HG03558 (cell line): Measurements from ENCODE around the gene SPINK1.
"Not testable (repeated sequence)": the region's sequence is repeated elsewhere in the genome, so short reads cannot be mapped to it uniquely, and the experiment has no call there.

Experiments
- ATAC-seq: cut with Tn5 transposase; IDR thresholded peaks from one replicate; pipeline ENCODE4 v1.9.1; 2021; ENCODE audit warnings: moderate number of reproducible peaks; ENCODE audit not compliant: unreplicated experiment; ENCODE audit errors: extremely low read depth

SPINK1 gene

GRCh38 chr5:147809830-147810666 lies 21.4 kb downstream of the SPINK1 start:
- no peak for ATAC-seq

GRCh38 chr5:147805030-147805454 lies 26.4 kb downstream of the SPINK1 start:
- peak; percentile 80 for ATAC-seq

- ATAC-seq, result no peak
Measured at GRCh38 chr5:147804334-147804733, 27.1 kb downstream of the SPINK1 start.

- no peak for ATAC-seq
Measured at GRCh38 chr5:147803926-147804325, 27.5 kb downstream of the SPINK1 start.

DNA sequence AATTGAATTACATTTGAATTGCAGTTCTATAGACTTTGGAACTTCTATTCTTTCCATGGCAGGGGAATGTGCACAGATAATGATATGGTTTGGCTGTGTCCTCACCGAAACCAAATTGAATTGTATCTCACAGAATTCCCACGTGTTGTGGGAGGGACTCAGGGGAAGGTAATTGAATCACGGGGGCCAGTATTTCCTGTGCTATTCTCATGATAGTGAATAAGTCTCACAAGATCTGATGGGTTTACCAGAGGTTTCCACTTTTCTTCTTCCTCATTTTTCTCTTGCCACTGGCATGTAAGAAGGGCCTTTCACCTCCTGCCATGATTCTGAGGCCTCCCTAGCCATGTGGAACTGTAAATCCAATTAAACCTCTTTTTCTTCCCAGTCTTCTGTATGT lies 28.3 kb downstream of the SPINK1 start:
- ATAC-seq, result not testable (repeated sequence)

DNA sequence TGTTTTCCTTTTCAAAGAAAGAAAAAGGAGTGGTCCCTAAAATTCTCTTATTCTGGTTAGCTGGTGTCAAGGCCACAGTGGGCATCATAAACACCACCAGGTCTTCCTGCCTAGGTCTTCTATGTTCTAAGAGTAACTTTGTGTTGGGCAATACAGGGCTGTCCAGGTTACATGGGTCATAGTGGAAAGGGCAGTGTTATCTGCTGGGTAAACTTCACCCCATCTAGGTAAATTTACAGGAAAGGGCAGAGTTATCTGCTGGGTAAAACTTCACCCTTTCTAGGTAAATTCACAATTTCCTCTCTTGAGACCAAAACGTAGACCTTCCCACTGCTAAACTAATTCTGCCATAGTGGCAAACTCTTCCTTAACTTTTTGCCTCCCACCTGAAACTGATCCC lies 30.0 kb downstream of the SPINK1 start:
- no peak for ATAC-seq

- no peak for ATAC-seq
Measured at GRCh38 chr5:147800491-147800890, 31.0 kb downstream of the SPINK1 start.

- ATAC-seq, result no peak
Measured at GRCh38 chr5:147796556-147797308, 34.7 kb downstream of the SPINK1 start.

- ATAC-seq, result no peak
Measured at GRCh38 chr5:147791181-147791580, 40.3 kb downstream of the SPINK1 start.

DNA sequence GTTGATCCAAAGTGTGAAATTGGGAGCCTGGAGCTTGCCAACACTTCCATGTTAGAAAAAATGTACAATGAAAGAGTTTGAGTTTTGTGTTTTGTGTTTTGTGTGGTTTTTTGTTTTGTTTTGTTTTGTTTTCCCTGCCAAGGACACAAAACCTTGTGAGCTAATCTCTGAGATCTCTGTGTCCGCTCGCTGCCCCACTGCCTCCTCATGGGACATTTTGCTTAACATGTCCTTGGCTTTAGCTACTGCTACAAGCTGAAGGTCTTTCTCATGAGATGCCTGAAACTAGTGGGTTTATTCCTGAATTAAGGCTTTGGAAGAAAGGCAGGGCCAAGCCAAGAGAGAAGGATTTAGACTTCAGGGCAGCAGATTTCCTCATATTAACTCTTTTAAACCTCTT lies 41.7 kb downstream of the SPINK1 start:
- no peak for ATAC-seq

DNA sequence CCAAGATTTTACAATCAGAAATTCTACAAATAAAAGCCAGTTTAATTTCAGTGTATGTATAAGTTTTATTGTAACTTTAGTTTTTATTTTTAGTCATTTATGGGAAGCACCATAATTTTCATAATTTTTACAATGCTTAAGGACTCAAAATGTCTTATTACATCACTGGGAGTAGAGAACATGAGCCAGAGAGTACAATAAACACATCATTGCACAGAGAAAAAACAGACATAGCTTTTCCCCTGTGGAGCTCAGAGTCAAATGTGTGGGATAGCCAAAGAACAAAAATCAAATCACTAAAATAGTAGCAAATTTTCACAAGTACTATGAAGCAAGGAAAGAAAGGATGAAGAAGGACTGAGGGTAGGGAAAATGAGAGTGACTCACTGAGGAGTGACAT lies 43.4 kb downstream of the SPINK1 start:
- no peak for ATAC-seq

DNA sequence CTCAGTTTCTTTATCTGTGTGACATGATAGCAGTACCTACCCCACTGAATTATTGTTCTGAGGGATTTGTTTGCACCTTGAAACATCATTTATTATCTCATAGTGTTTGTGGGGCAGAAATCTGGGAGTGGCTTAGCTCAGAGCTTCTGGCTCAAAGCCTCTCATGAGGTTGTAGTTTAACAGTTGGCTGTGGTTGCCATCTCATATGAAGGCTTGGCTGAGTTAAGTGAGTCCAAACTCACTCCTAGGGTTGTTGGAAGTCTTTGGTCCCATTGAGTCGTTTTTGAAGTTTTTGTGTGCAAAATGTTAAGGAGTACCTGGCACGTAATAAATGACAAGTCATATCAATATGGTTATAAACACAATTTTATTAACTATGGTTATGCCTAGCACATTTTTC lies 45.3 kb downstream of the SPINK1 start:
- no peak for ATAC-seq

- ATAC-seq, result no peak
Measured at GRCh38 chr5:147784146-147784987, 47.1 kb downstream of the SPINK1 start.

- ATAC-seq, result peak; percentile 70
Measured at GRCh38 chr5:147782110-147783028, 49.1 kb downstream of the SPINK1 start, which contains the start of gene JAKMIP2. Gene JAKMIP2 (minus strand): TSS chr5:147782728. CDS start chr5:147671806, 110,922 bp downstream.

DNA sequence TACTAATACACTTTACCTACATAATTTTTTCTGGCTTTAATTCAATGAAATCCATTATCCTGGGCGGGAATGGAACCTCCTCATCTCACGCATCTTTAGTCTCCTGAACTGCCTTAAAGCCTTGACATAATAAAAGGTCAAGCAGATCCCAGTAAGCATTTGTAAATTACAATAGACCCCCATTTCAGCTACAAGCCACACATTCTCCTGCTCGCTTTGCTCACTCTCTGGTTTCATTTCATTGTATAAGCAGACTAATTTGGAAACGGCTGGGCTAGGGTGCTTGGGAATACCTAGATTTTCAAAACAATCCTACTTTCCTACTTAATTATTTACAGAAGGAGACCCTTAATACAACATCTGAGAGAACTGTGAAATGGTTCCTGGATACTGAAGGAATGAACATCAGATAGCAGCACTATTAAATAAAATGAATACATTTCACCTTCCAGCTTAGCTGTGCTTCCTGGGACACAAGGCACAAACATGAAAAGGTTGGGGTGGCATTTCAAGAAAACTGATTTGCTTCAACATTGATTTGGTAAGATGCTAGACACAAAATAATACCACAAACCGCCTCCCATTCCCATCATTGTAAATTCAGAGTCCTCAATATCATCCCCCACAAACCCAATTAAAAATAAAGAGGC lies 50.4 kb downstream of the SPINK1 start:
- ATAC-seq, result no peak

- no peak for ATAC-seq
Measured at GRCh38 chr5:147779694-147780093, 51.8 kb downstream of the SPINK1 start.

- no peak for ATAC-seq
Measured at GRCh38 chr5:147776989-147777388, 54.5 kb downstream of the SPINK1 start.
